Lower leg skin (tissue), 4 donors: ENCODE measurements around the gene ZNF285. TPM values are rescaled to one million over a fixed set of nuclear protein-coding genes. Genes with fewer than 3 reads are reported as not detected.
"Not testable (repeated sequence)": the region's sequence is repeated elsewhere in the genome, so short reads cannot be mapped to it uniquely, and the experiment has no call there.

ENCODE experiments used
- DNase-seq, 2 donors: peaks; one replicate each; pipeline ENCODE4 v3.0.0-alpha.2; 2019; ENCODE audit warnings: low spot score in 2 of 2
- H3K4me3 ChIP-seq: fragments of 200-600 bp; sonication (generic); 2 replicates; pipeline ENCODE4 v1.5.1; 2017; ENCODE audit warnings: mild to moderate bottlenecking, low read depth; ENCODE audit not compliant: poor library complexity, severe bottlenecking
- POLR2A ChIP-seq, 2 donors: fragments of 450-650 bp; IDR thresholded peaks; one replicate each; pipeline ENCODE4 v1.6.1; 2016 to 2017; ENCODE audit warnings: antibody characterized with exemption in 2 of 2, mild to moderate bottlenecking in 1 of 2, moderate library complexity in 1 of 2
- WGBS, 2 donors: methylation state at CpG; one replicate each; pipeline ENCODE4 v1.1.5; 2018; 5-methylcytosine and 5-hydroxymethylcytosine counted together
- intact Hi-C: fragments of 100-400 bp; cut with DNase I; formaldehyde crosslinking; loops from one replicate; pipeline ENCODE4 v1.15.0; 2023; ENCODE audit warnings: low total_unique reads
- total RNA-seq, 4 donors: library from RNA; depleted of rRNA; stranded (reverse); fragments of >200 nt; gene quantifications; one replicate each; pipeline ENCODE4 v1.1.0, GENCODE V29; 2016
- TF ChIP-seq, protein P1 (sequence below), 3 donors: fragments of 450-650 bp; IDR thresholded peaks; one replicate each; pipeline ENCODE4 v1.5.1; 2016; ENCODE audit warnings: antibody characterized with exemption in 3 of 3, mild to moderate bottlenecking in 3 of 3, moderate library complexity in 2 of 3

The ZNF285 gene
- total RNA-seq, 4 donors from 2014 or later, result 0.04 to 2.8 (median 1.3) TPM

DNA sequence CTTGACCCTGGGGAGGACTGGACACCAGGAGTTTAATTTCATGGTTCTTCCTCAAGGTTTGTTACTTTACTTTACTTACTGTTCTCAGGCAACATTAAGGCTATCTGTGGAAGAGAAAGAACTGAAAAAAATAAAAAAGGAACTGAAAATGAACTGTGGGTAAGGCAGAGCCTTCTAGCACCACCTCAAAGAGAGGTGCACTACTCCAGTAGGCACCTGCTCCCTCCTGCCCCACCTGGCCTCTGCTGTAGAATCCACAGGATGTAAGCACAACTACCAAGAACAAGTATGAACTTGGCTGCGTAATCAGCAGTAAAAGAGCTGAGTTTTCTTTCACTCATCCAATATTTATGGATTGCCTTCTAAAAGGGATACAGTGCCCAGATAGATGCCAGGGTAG is 57.2 kb downstream of the ZNF285 start:
- DNase-seq, result no peak
- intact Hi-C loops, result no loop called here
- H3K4me3 ChIP-seq, result no peak overlapping the region
- 44 to 52% methylated on average over 1 of the region's 1 CpG for WGBS, 2 donors
- TF ChIP-seq POLR2A (IDR thresholded peaks at IDR 0.05), result no peak
- TF ChIP-seq, protein P1, sequence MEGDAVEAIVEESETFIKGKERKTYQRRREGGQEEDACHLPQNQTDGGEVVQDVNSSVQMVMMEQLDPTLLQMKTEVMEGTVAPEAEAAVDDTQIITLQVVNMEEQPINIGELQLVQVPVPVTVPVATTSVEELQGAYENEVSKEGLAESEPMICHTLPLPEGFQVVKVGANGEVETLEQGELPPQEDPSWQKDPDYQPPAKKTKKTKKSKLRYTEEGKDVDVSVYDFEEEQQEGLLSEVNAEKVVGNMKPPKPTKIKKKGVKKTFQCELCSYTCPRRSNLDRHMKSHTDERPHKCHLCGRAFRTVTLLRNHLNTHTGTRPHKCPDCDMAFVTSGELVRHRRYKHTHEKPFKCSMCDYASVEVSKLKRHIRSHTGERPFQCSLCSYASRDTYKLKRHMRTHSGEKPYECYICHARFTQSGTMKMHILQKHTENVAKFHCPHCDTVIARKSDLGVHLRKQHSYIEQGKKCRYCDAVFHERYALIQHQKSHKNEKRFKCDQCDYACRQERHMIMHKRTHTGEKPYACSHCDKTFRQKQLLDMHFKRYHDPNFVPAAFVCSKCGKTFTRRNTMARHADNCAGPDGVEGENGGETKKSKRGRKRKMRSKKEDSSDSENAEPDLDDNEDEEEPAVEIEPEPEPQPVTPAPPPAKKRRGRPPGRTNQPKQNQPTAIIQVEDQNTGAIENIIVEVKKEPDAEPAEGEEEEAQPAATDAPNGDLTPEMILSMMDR (IDR thresholded peaks at IDR 0.05), result no peak

GRCh38 chr19:44341794-44342193 is 59.6 kb downstream of the ZNF285 start:
- WGBS, 2 donors, result 90 to 94% methylated on average over 2 of the region's 2 CpGs

DNA sequence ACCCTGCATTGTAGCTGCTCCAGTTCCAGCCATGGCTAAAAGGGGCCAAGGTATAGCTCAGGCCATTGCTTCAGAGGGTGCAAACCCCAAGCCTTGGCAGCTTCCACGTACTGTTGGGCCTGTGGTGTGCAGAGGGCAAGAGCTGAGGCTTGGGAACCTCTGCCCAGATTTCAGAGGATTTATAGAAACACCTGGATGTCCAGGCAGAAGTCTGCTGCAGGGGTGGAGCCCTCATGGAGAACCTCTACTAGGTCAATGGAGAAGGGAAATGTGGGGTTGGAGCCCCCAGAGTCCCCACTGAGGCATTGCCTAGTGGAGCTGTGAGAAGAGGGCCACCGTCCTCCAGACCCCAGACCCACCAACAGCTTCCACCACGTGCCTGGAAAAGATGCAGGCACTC is 66.8 kb downstream of the ZNF285 start:
- H3K4me3 ChIP-seq, intact Hi-C loops, DNase-seq: not testable (repeated sequence)
- WGBS, 2 donors, result 63 to 81% methylated on average over 3 of the region's 3 CpGs

More at GRCh38 chr19:44341794-44342193, 59.6 kb downstream of the ZNF285 start:
- TF ChIP-seq POLR2A (IDR thresholded peaks at IDR 0.05), result no peak
- TF ChIP-seq, protein P1 (IDR thresholded peaks at IDR 0.05), result no peak
- H3K4me3 ChIP-seq, result no peak overlapping the region
- no peak for DNase-seq
- intact Hi-C loops, result no loop called here

Other genes starting within 250 kb of the ZNF285 start
- 10 to 100 TPM; 13.4 to 30.4 (median 19.8) TPM for gene ZNF226, start 236.5 kb downstream of the ZNF285 start, total RNA-seq
- gene ZNF227, start 189.1 kb downstream of the ZNF285 start, total RNA-seq, result 10 to 100 TPM; 10.1 to 15.5 (median 13.4) TPM
- gene ZNF233, start 141.7 kb downstream of the ZNF285 start, total RNA-seq, result 1 to 10 TPM in 1 of 4 donors, under 1 TPM in 1, not detected in 2; 0.06 to 1.4 TPM
- gene ZNF235, start 96.6 kb downstream of the ZNF285 start, total RNA-seq, result 1 to 10 TPM; 3.6 to 4.5 (median 4.1) TPM
- gene ZNF112, start 44.9 kb downstream of the ZNF285 start, total RNA-seq, result 1 to 10 TPM; 3.0 to 4.4 (median 3.9) TPM
- 10 to 100 TPM in 1 of 4 donors, 1 to 10 TPM in 3; 3.2 to 11.1 (median 5.9) TPM for gene ZNF229, start 46.9 kb upstream of the ZNF285 start, total RNA-seq
- gene ZNF180, start 98.9 kb upstream of the ZNF285 start, total RNA-seq, result 10 to 100 TPM in 3 of 4 donors, 1 to 10 TPM in 1; 9.1 to 48.2 (median 12.0) TPM
- gene CEACAM20, start 128.1 kb upstream of the ZNF285 start, total RNA-seq, result not detected
- gene IGSF23, start 212.0 kb upstream of the ZNF285 start, total RNA-seq, result not detected
- 10 to 100 TPM in 3 of 4 donors, 1 to 10 TPM in 1; 9.9 to 14.3 (median 12.1) TPM for gene PVR, start 242.3 kb upstream of the ZNF285 start, total RNA-seq